HG03135 (cell line): ENCODE measurements around the gene BTBD19.
"Not testable (repeated sequence)": the region's sequence is repeated elsewhere in the genome, so short reads cannot be mapped to it uniquely, and the experiment has no call there.

ENCODE experiments used
- ATAC-seq: cut with Tn5 transposase; IDR thresholded peaks from one replicate; pipeline ENCODE4 v1.9.1; 2021; ENCODE audit warnings: mild to moderate bottlenecking, moderate library complexity; ENCODE audit not compliant: unreplicated experiment

Gene BTBD19

DNA sequence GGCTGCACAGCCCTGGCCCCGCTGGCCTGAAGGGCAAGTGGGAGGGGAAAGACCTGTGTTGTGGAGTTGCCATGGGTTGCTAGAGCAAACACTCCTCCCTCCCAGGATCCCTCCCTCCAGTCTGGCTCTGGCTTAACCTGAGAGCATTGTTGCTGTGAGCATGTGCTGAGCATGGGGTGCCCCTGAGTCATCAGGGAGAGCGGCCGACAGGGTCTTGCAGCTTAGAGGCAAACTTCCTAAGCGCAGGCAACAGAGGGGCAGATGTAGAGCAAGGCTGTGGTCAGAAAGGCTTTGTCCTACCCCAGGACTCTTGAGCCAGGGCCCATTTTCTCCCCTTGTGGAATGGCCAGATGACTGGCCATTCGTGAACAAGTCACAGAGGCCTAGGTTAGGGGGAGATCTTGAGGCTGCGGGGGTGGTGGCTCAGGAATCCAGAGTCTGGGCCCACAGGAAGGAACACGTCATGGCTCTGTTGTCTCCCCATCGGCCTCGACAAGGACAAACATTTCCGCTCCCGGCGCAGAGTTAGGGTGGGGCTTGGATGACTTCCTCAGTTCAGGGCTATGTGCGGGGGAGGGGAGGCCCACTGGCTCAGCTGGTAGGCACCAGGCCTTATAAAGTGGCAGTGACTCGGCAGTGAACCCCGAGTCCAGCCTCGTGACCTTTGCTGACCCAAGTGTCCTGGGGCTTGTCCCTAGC lies 810 bp upstream of the BTBD19 start:
- peak; percentile 38 for ATAC-seq

DNA sequence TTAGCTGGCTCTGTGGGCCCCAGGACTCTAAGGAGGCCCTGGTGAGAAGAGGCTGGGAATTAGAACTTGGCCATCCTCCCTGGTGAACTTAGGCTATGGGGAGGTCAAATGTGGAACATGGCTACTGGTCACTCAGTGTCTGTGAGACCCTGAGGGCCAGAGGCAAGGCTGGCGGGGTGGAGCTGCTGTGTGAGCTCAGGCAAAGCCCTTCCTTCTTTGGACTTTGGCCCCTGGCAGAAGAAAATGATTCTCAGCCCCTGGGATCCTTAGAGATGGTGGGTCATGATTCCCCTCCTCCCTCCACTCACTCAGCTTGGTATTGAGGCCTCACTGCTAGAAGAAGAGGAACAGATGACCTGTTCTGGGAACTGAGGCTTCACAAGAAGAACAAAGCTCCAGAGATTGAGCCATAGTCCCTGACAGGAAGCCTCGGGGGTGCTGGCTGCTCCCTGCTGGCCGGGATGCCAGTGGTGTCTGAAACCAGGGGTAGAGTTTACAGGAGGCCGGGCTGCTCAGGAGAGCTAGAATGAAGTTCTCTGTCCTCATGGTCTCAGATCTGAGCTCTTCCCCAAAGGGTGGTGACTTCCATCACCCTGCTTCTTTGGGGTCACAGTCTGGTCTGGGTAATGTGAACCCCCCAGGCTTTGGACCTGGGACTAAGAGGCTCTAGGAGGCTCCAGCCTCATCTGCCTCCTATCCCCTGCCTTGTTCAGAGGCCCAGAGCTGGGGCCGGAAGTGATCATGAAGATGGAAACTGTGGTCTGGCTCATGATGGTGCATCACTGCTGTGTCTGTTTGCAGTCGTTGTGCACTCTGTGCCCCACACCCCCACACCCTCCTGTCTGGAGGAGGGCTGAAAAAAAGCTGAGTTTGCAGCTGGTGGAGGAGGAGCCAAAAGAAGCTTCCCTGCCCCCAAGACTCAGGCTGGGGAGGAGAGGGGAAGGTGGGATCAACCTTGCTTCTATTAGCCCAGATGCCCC lies 905 bp downstream of the BTBD19 start:
- peak; percentile 54 for ATAC-seq

DNA sequence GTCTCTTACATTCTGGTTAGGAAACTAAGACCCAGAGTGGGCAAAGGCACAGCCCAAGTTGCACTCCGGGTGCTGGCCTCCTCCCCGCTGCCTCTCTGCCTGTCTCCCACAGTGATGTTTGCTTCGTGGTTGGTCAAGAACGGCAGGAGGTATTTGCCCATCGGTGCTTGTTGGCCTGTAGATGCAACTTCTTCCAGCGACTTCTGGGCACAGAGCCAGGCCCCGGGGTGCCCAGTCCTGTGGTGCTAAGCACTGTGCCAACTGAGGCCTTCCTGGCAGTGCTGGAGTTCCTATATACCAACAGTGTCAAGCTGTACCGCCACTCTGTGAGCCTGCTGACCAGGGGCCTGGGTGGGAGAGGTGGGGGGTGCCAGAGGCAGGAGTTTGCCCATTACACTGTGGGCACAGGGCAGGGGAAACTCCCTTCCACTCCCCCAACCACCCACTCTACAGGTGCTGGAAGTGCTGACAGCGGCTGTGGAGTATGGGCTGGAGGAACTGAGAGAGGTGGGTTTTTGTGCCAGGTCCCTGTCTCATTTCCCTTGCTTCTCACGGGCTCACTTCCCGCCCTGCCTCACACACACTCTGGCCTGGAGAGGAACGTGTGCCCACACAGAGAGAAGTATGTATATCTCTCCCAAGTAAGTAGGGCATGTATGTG lies 1.9 kb downstream of the BTBD19 start:
- no peak for ATAC-seq

DNA sequence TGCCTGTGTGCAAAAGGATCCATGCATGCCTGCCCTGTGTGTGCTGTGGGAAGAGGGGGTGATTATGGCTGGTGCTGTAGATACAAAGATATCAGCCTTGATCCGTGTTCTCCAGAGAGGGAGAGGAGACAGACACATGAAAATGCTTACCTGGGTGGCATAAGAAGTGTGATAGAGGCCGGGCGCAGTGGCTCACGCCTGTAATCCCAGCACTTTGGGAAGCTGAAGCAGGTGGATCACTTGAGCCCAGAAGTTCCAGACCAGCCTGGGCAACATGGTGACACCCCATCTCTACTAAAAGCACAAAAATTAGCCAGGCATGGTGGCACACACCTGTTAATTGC lies 2.4 kb downstream of the BTBD19 start:
- not testable (repeated sequence) for ATAC-seq

DNA sequence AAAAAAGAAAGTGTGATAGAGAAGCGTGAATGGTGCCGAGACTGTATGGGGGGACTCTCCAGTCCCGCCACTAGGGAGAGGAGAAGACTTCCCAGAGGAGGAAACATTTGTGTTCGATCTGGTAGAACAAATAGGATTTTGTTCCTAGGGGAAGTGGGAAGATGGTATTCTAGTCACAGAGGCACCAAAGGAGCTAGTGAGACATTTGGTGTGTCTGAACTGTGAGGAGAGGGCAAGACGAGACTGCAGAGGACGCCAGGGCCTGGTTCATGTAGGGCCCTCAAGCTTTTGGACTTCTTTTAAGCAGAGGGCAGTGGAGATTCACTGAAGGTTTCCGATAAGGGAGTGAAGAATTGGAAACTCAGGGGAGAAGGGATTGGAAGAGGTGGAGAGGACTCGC lies 2.9 kb downstream of the BTBD19 start:
- no peak for ATAC-seq

DNA sequence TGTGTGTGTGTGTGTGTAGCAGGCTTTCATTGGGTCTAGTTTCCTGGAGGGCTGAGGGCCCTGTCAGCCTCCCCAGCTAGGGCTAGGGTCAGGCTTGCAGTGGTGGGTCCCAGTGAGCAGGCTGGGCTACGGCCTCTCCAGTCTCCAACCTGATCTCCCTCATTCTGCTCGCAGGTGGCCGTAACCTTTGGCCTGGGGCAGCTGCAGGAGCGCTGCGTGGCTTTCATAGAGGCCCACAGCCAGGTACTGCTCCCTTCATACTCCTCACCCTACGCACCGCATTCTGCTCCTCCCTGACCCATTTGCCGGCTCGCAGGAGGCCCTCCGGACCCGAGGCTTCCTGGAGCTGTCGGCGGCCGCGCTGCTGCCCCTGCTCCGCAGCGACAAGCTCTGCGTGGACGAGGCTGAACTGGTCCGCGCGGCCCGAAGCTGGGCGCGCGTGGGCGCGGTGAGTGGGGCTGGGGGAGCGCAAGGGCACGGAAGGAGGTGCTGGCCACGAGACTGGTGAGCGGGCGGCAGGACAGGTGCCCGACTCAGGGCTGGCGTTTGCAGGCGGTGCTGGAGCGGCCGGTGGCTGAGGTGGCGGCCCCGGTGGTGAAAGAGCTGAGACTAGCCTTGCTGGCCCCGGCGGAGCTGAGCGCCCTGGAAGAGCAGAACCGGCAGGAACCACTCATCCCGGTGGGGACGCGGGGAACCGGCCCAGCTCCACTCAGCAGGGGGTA lies 4.7 kb downstream of the BTBD19 start:
- no peak for ATAC-seq

DNA sequence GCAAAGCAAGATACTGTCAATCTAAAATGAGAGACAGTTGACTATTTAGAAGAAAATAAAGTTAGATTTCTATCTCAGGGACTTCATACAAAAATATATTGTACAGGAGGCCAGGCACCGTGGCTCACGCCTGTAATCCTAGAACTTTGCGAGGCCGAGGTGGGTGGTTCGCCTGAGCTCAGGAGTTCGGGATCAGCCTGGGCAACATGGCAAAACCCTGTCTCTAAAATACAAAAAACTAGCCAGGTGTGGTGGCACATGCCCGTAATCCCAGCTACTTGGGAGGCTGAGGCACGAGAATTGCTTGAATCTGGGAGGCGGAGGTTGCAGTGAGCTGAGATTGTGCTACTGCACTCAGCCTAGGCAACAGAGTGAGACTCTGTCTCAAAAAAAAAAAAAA lies 7.6 kb downstream of the BTBD19 start:
- not testable (repeated sequence) for ATAC-seq

DNA sequence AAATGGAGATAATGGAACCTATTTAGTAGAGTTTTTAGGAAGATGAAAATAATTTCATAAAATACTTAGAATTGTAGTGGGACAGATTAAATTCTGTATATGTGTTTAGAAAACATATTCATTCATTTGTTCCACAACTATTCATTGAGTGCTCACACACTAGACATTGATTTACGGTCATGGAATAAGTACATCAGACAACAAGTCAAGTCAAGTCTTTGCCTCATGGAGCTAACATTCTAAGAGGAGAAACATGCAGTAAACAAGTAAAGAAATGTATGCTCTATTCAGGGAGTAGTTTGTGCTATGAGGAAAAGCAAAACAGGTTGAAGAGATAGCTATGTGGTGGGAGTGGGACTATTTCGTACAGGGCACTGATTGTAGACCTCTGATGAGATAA lies 9.0 kb downstream of the BTBD19 start:
- ATAC-seq: no peak

DNA sequence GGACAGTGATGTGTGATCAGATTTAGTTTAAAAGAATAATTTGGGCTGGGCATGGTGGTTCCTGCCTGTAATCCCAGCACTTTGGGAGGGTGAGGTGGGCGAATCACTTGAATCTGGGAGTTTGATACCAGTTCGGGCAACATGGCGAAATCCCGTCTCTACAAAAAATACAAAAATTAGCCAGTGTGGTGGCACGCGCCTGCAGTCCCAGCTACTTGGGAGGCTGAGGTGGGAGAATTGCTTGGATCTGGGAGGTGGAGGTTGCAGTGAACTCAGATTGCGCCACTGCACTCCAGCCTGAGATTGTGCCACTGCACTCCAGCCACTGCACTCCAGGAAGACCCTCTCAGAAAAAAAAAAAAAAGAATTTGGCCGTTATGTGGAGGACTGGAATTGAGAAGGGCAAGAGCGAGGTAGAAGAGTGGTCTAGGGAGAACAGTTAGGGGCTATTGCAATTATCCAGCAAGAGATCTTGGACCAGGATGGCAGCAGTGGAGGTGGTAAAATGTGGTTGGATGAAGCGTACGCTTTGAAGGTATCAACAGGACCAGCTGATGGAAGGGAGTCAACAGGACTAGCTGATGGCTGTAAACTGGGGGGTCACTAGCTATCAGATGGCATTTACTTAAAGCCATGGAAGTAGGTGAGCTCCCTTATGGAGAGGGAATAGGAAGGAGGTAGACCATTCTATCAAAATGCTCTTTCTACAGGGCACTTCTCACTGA lies 9.6 kb downstream of the BTBD19 start:
- ATAC-seq: no peak

DNA sequence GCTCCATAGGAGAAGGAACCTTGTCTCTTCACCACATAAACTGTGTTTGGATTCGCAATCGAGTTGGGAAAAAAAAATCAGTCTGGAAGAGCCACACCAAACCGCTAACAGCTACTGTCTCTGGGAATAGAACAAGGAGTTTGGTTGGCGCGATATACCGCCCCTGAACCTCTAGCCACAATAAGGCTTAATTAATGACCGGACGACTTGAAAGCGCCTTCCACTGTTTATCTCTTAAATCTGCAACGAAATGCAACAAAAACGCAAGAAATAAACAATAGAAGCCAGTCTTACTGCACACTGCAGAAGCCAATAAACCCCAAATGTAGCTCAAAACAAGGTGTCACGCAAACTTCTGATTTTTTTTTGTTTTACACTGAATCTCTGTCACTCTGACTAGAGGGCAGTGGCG lies 10.9 kb downstream of the BTBD19 start:
- ATAC-seq: no peak

DNA sequence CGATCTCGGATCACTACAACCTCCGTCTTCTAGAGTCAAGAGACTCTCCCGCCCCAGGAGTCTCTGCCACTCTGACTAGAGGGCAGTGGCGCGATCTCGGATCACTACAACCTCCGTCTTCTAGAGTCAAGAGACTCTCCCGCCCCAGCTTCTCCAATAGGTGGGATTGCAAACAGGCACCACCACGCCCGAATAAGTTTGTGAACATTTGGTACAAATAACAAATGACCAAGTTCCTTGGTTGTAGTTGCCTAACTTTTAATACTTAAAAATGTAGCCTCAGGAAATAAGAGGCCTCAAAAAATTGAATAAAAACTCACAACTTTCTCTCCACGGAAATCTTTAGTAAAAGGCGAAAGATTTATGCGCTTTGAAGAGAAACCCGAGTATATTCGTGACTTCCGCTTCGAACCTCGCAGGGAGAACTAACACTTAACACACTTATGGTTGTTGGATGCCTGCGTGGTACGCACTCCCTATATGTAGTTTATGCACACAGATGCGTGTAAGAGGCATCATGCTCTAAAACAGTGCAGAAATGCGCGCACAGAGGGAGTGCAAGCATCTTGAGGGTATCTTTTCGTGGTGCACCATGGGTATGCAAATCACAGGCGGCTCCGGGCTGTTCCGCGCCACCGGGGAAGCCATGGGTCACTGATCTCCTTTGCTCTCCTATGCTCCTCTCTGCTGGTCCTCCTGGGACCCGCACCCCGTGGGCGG lies 11.4 kb downstream of the BTBD19 start:
- ATAC-seq: peak; percentile 78

DNA sequence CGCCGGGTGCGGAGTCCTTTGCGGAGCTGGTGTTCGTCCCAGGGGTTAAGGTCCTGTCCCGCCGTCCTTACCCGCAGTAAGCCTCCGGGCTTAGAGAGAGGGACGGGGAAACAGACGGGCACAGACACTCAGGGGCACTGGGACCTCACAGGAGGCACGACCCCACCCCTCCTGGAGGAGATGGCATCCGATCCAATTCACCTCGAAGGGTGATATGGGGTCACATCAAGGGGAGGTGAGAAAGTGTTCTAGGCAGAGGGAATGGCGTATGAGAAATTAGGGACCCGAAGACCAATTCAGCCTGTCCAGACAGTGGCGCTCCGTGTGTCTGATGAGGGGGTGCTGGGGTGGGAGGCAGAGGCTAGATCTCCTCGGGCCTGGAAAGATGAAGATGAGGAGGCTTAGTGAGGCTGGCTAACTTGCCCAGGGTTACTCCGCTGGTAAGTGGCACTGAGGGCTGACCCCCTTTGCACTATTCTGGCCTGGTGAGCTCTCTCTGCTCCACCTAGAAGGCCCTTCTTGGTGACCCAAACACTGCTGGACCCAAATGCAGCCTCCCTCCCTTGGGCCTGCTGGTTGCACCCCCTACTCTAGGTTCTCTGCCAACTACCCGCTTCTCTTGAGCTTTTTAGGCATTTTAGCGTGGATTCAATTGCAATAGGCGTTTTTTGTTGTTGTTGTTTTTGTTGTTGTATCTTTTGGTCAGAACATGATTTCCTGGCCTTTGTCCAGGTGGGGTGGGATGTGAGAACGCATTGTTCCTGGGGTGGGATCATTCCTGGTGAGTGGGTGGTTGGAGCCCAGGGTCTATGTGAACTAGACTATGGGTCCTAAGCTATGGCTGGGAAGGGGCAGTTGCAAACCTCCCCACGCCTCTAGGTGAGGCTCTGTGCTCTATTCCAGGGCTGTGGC lies 12.3 kb downstream of the BTBD19 start:
- no peak for ATAC-seq

DNA sequence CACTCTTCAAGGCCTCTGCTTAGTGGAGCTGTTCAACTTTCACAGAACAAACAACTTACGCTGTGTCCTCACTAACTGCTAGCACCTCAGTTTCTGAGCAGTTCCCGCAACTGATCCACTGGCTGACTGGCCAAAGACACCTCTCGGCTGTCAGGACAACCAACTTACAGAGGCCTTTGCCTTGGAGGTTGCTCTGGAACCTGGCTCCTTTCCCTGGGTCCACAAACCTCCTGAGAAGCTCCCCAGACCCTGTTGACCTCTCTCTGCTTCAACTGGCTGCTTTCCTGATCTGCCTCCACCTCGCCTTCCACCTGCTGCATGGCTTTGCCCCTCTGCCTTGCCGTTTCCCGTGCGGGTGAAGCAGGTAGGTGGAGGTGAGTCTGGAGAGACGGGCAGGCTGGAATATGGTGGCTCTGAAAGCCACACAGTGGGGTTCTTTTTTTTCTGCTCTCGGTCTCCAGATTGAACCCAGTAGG lies 13.0 kb downstream of the BTBD19 start:
- no peak for ATAC-seq

DNA sequence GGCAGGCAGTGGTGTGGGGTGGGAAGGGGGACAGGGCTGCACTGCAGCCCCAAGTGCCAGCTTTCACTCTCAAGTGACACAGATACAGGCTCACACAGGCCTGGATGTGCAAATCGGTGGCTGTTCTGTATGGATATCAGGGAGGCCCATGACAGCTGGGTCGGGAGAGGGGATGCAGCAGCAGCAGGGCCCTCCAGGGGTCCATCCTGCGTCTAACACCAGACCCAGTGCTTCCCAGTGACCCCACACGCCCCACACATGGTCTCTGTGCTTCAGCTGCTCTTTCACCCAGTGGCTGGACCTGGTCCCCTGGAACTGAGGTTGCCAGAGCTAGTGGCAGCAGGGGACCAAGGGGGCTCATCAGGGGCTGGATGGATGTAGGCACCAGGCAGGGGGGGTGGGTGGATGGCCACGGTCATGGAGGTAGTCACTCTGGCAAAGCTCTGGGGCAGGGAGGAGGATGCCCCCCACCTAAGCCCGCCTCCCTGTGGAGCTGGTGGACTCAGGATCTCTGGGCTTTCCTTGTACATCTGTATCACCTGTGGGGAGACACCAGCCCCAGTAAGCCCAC lies 13.9 kb downstream of the BTBD19 start:
- no peak for ATAC-seq

DNA sequence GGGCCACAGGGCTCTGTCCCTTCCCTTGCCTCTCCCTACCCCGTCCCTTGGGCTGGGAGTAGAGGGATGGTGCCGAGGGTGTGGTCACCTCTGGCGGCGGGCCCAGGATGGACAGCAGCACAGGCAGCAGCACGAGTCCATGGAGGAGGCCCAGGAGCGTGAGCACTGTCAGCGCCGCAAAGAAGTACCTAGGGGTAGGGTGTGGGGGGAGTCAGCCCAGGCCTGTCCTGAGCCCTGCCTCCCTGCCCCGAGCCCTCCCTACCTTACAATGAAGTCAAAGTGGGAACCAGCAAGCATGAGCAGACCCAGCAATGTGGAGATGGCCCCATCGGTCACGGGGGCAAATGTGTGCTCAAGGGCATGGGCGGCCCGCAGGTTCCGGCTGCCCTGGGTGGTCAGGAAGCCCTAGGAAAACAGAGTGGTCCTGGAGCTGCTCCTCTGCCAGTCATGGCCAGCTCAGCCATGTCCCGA lies 14.7 kb downstream of the BTBD19 start:
- ATAC-seq: no peak

DNA sequence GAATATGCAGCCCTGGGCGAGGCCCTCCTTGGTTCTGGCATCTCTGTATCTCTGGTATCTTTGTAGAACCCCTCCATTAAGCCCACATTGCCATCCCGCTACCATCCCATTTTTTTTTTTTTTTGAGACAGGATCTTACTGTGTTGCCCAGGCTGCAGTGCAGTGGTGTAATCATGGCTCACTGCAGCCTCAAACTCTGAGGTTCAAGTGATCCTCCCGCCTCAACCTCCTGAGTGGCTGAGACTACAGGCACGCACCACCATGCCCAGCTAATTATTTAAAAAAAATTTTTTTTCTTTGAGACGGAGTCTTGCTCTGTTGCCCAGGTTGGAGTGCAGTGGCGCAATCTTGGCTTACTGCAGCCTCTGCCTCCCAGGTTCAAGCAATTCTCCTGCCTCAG lies 16.1 kb downstream of the BTBD19 start:
- ATAC-seq: not testable (repeated sequence)

DNA sequence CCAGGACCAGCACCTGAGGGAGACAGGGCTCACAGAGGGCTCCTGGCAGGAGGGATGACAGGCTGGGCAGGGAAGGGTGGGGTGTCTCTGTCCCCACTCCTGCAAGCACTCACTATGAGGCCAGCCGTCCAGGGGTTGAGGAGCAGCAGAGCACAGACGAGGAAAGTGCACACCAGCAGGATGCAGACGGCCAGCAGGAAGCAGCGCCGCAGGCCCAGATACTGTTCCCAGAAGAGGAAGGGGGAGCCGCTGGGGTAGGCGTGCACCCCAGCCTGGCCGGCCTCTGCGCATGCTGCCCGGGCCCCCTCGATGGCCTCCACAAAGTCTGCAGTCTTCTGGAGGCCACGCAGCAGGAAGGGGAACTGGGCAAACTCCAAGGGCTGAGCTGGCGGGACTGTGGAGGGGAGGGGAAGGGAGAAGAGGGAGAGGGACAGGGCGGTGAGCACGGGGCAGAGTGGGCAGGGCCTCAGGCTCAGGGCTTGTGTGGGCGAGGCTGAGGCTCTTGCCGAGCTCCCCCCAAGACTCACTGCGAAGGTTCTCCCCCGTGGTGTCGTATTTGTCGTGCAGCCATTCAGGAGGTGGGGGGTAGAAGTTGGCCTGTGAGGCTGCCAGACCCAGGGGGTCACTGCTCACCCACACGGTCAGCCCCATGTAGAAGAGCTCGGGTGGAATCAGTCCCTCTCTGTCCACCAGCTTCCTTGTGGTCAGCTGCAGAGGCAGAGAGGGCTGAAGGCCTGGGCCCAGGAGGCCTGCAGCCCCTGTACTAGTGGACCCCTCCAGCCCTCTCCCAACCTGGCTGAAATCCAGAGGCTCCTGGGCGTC lies 18.3 kb downstream of the BTBD19 start:
- no peak for ATAC-seq
